ENCODE measurements around the gene GSAP. TPM values are rescaled to one million over a fixed set of nuclear protein-coding genes. Genes with fewer than 3 reads are reported as not detected.

The GSAP gene
- polyA plus RNA-seq, 1 of the 3 experiments (the other 2 are of a cell fraction), result 5.9 TPM

DNA sequence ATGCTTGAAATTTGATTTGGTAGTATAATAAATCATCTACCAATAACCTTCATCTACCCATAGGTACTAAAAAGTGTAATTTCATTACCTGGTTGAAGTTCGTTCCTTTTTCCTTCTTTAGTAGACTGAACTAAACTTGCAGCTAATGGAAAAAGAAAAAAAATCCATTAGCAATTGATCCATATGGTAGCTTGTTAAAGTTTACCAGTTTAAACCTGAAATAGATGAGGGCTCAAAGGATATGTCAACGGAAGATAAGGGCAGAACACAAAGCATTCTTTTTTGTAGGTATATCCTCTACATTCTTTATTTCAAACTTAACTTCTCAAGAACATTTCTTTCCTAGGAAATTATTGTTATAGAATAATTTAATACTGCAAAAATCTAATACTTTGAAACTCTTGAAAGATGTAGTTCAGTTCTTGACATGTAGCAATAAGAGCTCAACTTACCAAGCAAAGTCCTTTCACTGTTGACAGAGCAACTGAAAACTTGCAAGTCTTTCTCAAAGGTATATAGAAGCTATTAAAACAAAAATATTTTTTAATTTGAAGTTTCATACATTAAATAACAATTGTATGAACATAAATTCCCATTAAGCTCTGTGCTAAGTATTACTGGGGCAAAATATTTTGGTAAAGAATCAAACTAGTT, 19.1 kb downstream of the GSAP start:
- Histone ChIP-seq H3K4me2 (no peak overlapping the region), H3K36me3 (replicated peaks in 1 of 2; ENCODE audit: control insufficient read depth in 1 of 2, insufficient read depth in 2 of 2, low read length in 1 of 2) (no peaks in the 10 kb centered on the region), H3K27me3 (ENCODE audit: insufficient read depth) (no peaks in the 10 kb centered on the region), H3K4me3 (ENCODE audit: low read depth in 2 of 2, low read length in 1 of 2) (no peak overlapping the region), H3F3A (replicated peaks; ENCODE audit: insufficient read depth) (no peaks in the 10 kb centered on the region), H4K20me1 (ENCODE audit: insufficient read depth) (no peaks in the 10 kb centered on the region), H2AFZ (ENCODE audit: low read depth) (no peak overlapping the region), H3K9ac (no peak overlapping the region), H3K9me3 (no peaks in the 10 kb centered on the region), H3K9me2 (no peaks in the 10 kb centered on the region), H3K27ac (ENCODE audit: low read depth in 2 of 2, low read length in 1 of 2) (no peak overlapping the region), H3K4me1 (ENCODE audit: control insufficient read depth in 1 of 2, insufficient read depth in 2 of 2, low read depth in 1 of 2, low read length in 1 of 2) (no peaks in the 10 kb centered on the region; a peak in 2 of 4 replicates), H3K79me2 (ENCODE audit: insufficient read depth) (no peaks in the 10 kb centered on the region)
- CTCF ChIA-PET, result interaction anchor here (1.1 to 1.5 kb wide), 5 partner anchors 14 to 65 kb away, joined by 3 to 4 read pairs (median 3); partner anchors contain the start of gene GSAP
- POLR2A ChIA-PET, result no interaction called here
- DNase-seq, result no peak
- 86% methylated on average over 2 of the region's 2 CpGs for WGBS (ENCODE audit: low lambda C conversion rate)
- no peak for TF ChIP-seq EZH2phosphoT487 (IDR thresholded peaks at IDR 0.05; ENCODE audit: borderline replicate concordance, low read depth)
- no peak for TF ChIP-seq NRF1 (IDR thresholded peaks at IDR 0.05; ENCODE audit: low read depth, low read length)
- no peak for TF ChIP-seq RXRA (IDR thresholded peaks at IDR 0.05; ENCODE audit: borderline replicate concordance, low read depth)
- no peak for TF ChIP-seq PBX3 (IDR thresholded peaks at IDR 0.05)
- no peak for TF ChIP-seq JUND (IDR thresholded peaks at IDR 0.05)
- no peak for TF ChIP-seq CTCF (IDR thresholded peaks at IDR 0.05)
- no peak for TF ChIP-seq TCF12 (IDR thresholded peaks at IDR 0.05)
- TF ChIP-seq FOXM1 (IDR thresholded peaks at IDR 0.05; ENCODE audit: low read depth), result no peak
- no peak for TF ChIP-seq ELF1 (IDR thresholded peaks at IDR 0.05)
- TF ChIP-seq RAD21 (IDR thresholded peaks at IDR 0.05; ENCODE audit: low read length), result no peak

- Histone ChIP-seq H3K27ac (ENCODE audit: low read depth in 2 of 2, low read length in 1 of 2) (no peak overlapping the region), H4K20me1 (ENCODE audit: insufficient read depth) (no peaks in the 10 kb centered on the region), H3K27me3 (ENCODE audit: insufficient read depth) (no peaks in the 10 kb centered on the region), H3K9me3 (no peaks in the 10 kb centered on the region), H3F3A (replicated peaks; ENCODE audit: insufficient read depth) (no peaks in the 10 kb centered on the region), H3K9me2 (no peaks in the 10 kb centered on the region), H3K4me1 (ENCODE audit: control insufficient read depth in 1 of 2, insufficient read depth in 2 of 2, low read depth in 1 of 2, low read length in 1 of 2) (no peaks in the 10 kb centered on the region; a peak in 1 of 4 replicates), H3K9ac (no peak overlapping the region), H3K4me2 (no peak overlapping the region), H3K79me2 (ENCODE audit: insufficient read depth) (no peaks in the 10 kb centered on the region), H3K36me3 (replicated peaks in 1 of 2; ENCODE audit: control insufficient read depth in 1 of 2, insufficient read depth in 2 of 2, low read length in 1 of 2) (no peaks in the 10 kb centered on the region), H3K4me3 (ENCODE audit: low read depth in 2 of 2, low read length in 1 of 2) (no peak overlapping the region), H2AFZ (ENCODE audit: low read depth) (no peak overlapping the region)
- ChIA-PET CTCF (interaction anchor here (1.0 to 1.1 kb wide), 2 partner anchors 15 to 27 kb away, joined by 3 to 4 read pairs; no protein-coding TSS in a partner anchor), POLR2A (no interaction called here)
- no peak for DNase-seq
- WGBS (ENCODE audit: low lambda C conversion rate), result 38% methylated on average over 1 of the region's 1 CpG
- TF ChIP-seq, protein P1, sequence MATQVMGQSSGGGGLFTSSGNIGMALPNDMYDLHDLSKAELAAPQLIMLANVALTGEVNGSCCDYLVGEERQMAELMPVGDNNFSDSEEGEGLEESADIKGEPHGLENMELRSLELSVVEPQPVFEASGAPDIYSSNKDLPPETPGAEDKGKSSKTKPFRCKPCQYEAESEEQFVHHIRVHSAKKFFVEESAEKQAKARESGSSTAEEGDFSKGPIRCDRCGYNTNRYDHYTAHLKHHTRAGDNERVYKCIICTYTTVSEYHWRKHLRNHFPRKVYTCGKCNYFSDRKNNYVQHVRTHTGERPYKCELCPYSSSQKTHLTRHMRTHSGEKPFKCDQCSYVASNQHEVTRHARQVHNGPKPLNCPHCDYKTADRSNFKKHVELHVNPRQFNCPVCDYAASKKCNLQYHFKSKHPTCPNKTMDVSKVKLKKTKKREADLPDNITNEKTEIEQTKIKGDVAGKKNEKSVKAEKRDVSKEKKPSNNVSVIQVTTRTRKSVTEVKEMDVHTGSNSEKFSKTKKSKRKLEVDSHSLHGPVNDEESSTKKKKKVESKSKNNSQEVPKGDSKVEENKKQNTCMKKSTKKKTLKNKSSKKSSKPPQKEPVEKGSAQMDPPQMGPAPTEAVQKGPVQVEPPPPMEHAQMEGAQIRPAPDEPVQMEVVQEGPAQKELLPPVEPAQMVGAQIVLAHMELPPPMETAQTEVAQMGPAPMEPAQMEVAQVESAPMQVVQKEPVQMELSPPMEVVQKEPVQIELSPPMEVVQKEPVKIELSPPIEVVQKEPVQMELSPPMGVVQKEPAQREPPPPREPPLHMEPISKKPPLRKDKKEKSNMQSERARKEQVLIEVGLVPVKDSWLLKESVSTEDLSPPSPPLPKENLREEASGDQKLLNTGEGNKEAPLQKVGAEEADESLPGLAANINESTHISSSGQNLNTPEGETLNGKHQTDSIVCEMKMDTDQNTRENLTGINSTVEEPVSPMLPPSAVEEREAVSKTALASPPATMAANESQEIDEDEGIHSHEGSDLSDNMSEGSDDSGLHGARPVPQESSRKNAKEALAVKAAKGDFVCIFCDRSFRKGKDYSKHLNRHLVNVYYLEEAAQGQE (IDR thresholded peaks at IDR 0.05; ENCODE audit: low read depth, low read length), result no peak
- TF ChIP-seq EZH2phosphoT487 (IDR thresholded peaks at IDR 0.05; ENCODE audit: borderline replicate concordance, low read depth) (no peak), RXRA (IDR thresholded peaks at IDR 0.05; ENCODE audit: borderline replicate concordance, low read depth) (no peak), NFIC (IDR thresholded peaks at IDR 0.05; ENCODE audit: borderline replicate concordance) (no peak), ELF1 (IDR thresholded peaks at IDR 0.05) (no peak), MAX (IDR thresholded peaks at IDR 0.05; ENCODE audit: low read depth) (no peak), SIN3A (IDR thresholded peaks at IDR 0.05; ENCODE audit: borderline replicate concordance, low read depth, low read length) (no peak), FOSL2 (IDR thresholded peaks at IDR 0.05; ENCODE audit: borderline replicate concordance, low read depth) (no peak), TCF12 (IDR thresholded peaks at IDR 0.05) (no peak), EP300 (IDR thresholded peaks at IDR 0.05; ENCODE audit: borderline replicate concordance in 1 of 2, low read depth in 1 of 2, low read length in 1 of 2) (no peak), TEAD4 (IDR thresholded peaks at IDR 0.05; ENCODE audit: borderline replicate concordance, insufficient read depth) (no peak), GATA2 (CRISPR knock-in tag; IDR thresholded peaks at IDR 0.05) (no peak), POLR2AphosphoS5 (IDR thresholded peaks at IDR 0.05; ENCODE audit: low read depth, low read length) (no peak), GABPA (IDR thresholded peaks at IDR 0.05; ENCODE audit: low read depth) (no peak)
- TF ChIP-seq, protein P2, sequence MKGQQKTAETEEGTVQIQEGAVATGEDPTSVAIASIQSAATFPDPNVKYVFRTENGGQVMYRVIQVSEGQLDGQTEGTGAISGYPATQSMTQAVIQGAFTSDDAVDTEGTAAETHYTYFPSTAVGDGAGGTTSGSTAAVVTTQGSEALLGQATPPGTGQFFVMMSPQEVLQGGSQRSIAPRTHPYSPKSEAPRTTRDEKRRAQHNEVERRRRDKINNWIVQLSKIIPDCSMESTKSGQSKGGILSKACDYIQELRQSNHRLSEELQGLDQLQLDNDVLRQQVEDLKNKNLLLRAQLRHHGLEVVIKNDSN (IDR thresholded peaks at IDR 0.05; ENCODE audit: borderline replicate concordance, low read depth), result no peak
Measured at GRCh38 chr7:77395626-77396025, 20.5 kb downstream of the GSAP start.
